SK-N-SH (cell line): ENCODE results near the gene EDIL3.

Experiments
- CTCF ChIP-seq: fragments of 200-600 bp; sonication (generic); IDR thresholded peaks from 2 replicates; pipeline ENCODE4 v1.6.1; 2017; ENCODE audit warnings: antibody characterized with exemption, mild to moderate bottlenecking, moderate library complexity
- FOSL2 ChIP-seq: IDR thresholded peaks from 2 replicates; pipeline ENCODE4 v1.4.0; 2012; ENCODE audit warnings: low read depth, mild to moderate bottlenecking, moderate library complexity, borderline replicate concordance
- MAX ChIP-seq: IDR thresholded peaks from 2 replicates; pipeline ENCODE4 v1.4.0; 2012; ENCODE audit warnings: low read depth
- REST ChIP-seq: IDR thresholded peaks from 2 replicates; pipeline ENCODE4 v1.6.1; 2012; ENCODE audit warnings: mild to moderate bottlenecking, low read depth, low read length, moderate library complexity
- SIN3A ChIP-seq: IDR thresholded peaks from 2 replicates; pipeline ENCODE4 v1.6.1; 2012; ENCODE audit warnings: low read depth, mild to moderate bottlenecking, low read length, moderate library complexity, borderline replicate concordance
- TAF1 ChIP-seq: IDR thresholded peaks from 2 replicates; pipeline ENCODE4 v1.6.1; 2012; ENCODE audit warnings: low read depth, mild to moderate bottlenecking, low read length, moderate library complexity, borderline replicate concordance
- YY1 ChIP-seq: IDR thresholded peaks from 2 replicates; pipeline ENCODE4 v1.4.0; 2012; ENCODE audit warnings: low read depth, mild to moderate bottlenecking

- no peak for TF ChIP-seq TAF1
- no peak for TF ChIP-seq SIN3A
- no peak for TF ChIP-seq CTCF
- no peak for TF ChIP-seq FOSL2
- no peak for TF ChIP-seq YY1
- no peak for TF ChIP-seq REST
- no peak for TF ChIP-seq MAX
Measured at GRCh38 chr5:84237126-84237525, 147.6 kb downstream of the EDIL3 start.
